Measurements from ENCODE around the gene CCR6.
"Not testable (repeated sequence)": the region's sequence is repeated elsewhere in the genome, so short reads cannot be mapped to it uniquely, and the experiment has no call there.

The CCR6 gene

GRCh38 chr6:167146135-167146534 is 23.2 kb downstream of the CCR6 start:
- DNase-seq = no peak

DNA sequence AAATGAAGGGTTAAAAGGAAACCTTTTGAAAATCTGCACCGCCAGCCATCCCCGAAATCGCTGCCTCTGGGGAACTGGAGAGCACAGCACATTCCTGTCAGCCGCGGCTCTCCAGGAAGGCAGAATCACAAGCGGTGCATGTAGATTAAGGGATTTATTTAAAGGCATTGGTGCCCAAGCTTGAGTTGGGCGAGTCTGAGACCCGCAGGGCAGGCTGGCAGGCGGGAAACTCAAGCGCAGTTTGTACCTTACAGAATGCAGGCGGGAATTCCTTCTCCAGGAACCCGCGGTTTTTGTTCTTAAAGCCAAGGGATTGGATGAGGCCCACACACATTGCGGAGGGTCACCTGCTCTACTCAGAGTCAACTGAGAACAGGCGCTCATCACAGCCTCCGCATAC is 24.1 kb downstream of the CCR6 start:
- DNase-seq = no peak

GRCh38 chr6:167148021-167148420 is 25.1 kb downstream of the CCR6 start:
- DNase-seq = no peak

- DNase-seq = no peak
Measured at GRCh38 chr6:167148997-167149396, 26.1 kb downstream of the CCR6 start.

DNA sequence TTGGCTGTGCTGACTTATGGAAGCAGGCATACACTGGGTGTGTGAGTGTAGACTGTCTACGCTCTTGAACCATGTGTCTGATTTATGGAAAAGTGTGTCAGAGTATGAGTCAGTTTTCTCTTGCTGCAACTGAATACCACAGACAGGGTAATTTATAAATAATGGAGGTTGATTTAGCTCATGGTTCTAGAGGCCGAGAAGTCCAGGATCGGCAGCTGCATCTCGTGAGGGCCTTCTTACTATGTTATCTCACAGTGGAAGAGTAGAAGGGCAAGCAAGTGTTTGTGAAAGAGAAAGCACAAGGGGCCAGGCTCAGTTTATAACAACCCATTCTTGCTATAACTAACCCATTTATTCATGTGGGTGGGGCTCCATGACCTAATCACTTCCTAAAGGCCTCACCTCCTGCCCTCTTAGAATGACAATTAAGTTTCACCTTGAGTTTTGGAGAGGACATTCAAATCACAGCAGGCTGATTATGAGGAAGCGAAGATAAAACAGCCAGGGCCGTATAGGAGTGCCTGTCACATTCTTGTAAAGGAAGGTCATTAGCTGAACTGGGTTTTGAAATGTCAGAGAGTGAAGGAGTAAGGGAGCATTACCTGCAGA is 28.1 kb downstream of the CCR6 start:
- DNase-seq = no peak

DNA sequence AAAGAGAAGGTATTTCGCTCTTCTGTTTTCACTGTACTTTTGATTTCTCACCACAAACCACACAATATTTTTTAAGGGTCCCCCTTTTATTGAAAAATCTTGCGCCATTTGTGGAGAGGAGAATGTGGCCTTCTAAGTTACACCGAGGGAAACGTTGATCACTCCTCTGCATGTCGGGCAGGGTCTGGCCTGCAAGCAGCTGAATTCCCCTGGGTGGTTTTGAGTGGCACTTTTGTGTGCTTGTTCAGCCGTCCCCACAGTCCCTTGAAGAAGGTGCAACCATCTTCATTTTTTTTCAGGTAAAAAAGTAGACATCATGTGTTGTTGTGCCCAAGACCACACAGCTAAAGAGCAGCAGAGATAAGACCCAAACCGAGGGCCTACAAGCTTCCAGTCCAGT is 28.8 kb downstream of the CCR6 start:
- no peak for DNase-seq

DNA sequence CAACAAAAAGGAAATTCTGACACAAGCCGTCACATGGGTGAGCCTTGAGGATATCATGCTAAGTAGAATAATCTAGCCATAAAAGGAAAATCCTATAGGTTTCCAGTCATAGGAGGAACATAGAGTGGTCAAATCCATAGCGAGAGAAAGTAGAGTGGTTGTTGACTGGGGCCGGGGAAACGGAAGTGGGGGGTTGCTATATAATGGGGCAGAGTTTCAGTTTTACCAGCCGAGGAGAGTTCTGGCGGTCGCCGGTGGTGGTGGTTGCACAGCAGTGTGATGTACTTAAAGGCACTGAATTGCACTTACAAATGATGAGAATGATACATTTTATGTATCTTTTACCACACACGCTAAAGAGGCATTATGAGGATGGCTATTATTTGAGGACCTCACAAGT is 30.0 kb downstream of the CCR6 start:
- DNase-seq = no peak

GRCh38 chr6:167153521-167153959 is 30.6 kb downstream of the CCR6 start:
- DNase-seq = no peak

- DNase-seq = no peak
Measured at GRCh38 chr6:167154291-167154690, 31.4 kb downstream of the CCR6 start.

DNA sequence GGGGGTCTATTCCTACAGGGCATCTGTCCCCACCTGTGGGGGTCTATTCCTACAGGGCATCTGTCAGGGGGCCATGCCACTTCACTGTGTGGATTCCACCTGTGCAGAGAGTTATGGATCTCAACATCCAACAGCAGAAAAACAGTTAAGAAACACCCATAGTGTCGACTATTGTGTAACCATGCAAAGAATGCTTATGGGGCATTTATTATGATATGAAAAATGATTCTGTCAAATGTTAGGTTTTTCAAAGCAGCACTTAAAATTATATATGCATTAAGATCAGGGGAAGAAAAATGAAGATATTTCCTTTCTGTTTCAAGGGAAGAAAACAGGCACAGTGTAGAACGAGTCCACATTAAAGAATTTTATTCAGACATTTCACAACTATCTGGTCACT is 32.0 kb downstream of the CCR6 start:
- DNase-seq = no peak

GRCh38 chr6:167157414-167157813 is 34.5 kb downstream of the CCR6 start:
- no peak for DNase-seq

GRCh38 chr6:167157863-167158262 is 35.0 kb downstream of the CCR6 start, which contains the start of gene GPR31:
TSS of gene GPR31 (minus strand) at chr6:167157980. CDS start at chr6:167157831, 149 bp downstream.
- no peak for DNase-seq

GRCh38 chr6:167161851-167162467 is 39.1 kb downstream of the CCR6 start:
- DNase-seq = no peak

DNA sequence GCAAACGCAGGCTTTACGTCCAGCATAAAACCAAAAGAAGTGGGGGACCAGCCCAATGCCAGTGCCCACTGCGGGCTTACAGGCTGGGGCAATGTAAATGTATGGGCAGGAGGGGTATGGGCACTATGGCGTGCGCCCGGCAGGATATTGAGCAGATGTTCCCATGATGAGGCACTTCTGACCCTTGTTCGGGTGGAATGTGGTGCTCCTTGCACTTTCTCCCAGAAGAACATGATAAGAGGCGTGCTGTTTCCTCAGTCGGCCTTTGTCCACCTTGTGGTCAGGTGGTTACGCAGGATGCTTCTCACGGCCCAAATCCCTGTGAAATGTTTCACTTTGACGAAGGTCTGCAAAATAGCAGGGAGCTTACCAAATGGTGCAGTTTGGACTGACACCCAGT is 39.7 kb downstream of the CCR6 start:
- DNase-seq = no peak

DNA sequence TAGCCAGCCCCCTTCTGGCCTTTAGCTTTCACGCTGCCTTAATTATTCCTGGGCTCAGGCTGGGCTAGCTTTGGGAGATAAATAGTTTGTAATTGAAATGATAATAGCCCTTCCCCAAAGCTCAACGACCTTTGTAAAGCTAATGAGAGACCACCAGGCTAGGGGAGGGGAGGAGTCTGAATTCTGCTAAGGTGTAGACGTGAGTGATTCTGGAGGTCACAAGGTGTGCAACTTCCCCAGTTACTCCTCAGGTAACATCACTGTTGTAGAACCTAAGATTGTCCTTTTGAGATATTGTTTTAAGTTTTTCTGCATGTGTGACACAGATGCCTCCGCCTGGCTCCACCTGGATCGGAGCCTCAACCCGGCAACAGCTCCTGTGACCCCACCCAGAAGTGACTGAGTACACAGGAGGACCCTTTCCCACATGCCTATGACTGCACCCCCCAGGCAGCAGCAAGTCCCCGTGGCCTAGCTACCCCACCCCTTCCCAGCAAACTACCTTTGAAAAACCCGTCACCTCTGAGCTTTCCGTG is 40.6 kb downstream of the CCR6 start:
- DNase-seq = no peak

- DNase-seq = no peak
Measured at GRCh38 chr6:167164261-167164660, 41.4 kb downstream of the CCR6 start.

DNA sequence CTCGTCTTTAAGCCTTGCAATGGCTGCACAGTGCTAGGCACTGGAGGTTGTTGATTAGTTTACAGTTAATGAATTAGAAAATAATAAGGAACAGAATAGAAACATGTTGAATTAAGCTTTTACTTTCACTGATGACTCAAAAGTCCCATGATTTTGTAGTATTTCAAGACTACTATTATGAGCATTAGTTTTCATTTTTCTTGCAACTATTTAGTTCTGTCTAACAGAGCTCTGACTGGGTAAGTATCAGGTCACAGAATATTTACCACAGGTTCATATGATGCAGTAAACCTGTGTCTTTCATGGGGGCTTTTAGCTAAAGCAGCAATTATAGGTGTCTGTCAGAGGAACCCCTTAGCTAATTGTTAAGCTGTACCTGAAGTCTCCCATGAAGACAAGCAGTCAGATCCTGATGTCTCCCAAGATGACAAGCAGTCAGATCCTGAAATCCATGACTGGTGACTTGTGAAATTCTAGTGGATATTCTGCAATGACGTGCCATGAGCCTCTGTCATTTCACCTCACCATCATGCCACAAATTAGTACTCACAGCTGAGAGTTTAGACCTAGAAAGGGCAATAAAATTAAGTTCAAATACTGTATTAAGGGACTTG is 43.1 kb downstream of the CCR6 start:
- no peak for DNase-seq

- DNase-seq = not testable (repeated sequence)
Measured at GRCh38 chr6:167167699-167168098, 44.8 kb downstream of the CCR6 start.

DNA sequence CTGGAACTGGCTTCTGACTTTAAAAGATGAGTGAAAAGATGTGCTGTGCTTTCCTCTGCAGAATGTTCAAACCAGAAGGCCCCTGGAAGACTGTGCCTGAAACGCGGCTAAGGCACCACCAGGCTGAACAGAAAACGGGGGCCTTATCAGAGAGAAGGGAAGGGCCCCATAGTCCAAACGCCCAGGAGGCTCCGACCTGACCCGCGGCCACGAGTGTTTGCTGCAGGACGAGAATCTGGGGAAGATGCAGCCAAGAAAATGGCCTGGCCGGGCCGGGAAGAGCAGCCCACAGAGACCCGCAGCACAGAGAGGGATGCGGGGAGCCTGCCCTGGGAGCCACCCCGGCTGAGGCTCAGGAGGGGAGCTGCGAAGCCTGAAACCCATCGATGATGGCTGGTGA is 45.4 kb downstream of the CCR6 start:
- not testable (repeated sequence) for DNase-seq

DNA sequence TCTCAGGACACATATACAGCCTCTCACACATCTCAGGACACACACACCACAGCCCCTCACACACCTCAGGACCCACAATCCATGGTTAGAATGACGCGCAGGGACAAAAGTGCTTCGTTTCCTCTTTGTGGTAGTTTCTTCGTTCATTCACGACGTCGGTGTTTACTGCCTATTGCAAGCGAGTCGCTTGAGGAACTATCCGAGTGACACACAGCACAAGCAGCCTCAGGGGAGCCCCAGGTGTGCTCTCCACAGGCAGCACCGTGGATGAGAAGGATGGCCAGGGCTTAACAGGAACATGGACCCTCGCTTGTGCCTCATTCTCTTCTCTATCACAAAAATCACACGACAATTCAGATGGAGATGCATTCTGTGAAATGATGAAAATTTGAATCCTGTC is 47.0 kb downstream of the CCR6 start:
- DNase-seq = not testable (repeated sequence)

DNA sequence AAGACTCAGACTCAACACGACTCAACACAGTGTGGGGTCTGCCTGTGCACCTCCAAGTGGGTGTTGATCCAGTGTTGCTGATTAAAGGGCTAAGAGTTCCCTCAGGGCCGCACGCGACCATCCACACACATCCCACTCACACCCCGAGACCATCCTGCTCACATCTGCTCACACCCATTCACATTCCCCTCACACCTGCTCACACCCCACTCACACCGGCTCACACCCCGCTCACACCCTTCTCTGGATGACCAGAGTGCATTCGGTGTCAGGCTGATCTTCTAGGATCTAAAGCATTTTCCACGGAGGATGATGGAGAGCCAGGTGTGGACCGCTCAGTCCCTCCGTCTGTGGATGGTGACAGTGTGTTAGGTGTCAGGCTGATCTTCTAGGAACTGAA is 48.4 kb downstream of the CCR6 start:
- DNase-seq = not testable (repeated sequence)

DNA sequence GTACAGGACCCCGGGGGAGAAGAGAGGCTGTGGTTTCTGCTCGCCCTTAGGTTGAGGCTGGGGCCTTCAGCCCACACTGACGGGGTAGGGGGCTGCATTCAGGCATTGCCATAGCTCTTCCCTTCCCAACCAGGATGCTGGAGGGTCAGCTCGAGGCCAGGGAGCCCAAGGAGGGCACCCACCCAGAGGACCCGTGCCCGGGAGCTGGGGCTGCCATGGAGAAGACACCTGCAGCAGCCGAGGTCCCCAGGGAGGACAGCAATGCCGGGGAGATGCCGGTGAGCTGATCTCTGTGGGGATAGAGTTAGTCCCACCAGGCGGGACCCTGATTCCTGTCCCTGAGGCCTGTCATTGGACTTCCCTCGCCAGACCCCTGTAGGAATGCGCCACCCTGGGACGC is 49.1 kb downstream of the CCR6 start:
- DNase-seq = not testable (repeated sequence)

DNA sequence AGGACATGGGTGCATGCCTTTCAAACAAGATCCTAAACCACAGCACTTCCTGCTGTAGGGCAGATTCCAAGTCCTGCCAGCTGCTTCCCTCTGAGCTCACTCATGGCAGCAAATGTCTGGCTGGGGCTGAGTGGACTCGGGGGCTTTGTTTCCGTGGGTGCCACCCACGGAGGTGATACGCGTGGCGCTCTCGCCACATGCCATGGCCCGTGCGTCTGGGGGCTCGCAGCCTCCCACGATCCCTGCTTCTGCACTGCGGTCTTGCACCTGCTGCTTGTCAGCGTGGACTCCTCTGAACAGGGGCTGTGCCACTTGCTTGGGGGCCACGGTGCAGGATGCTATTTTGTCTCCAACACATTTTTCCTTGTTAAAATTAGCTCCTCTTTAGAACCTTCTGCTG is 54.4 kb downstream of the CCR6 start:
- DNase-seq = not testable (repeated sequence)
